GM21423 (cell line): ENCODE results near the gene PRAC2.
"Not testable (repeated sequence)": the region's sequence is repeated elsewhere in the genome, so short reads cannot be mapped to it uniquely, and the experiment has no call there.

Source experiments
- ATAC-seq: cut with Tn5 transposase; IDR thresholded peaks from one replicate; pipeline ENCODE4 v1.9.1; 2021; ENCODE audit warnings: mild to moderate bottlenecking, moderate library complexity; ENCODE audit not compliant: unreplicated experiment

The PRAC2 gene

GRCh38 chr17:48722915-48723422 is at the start of gene PRAC2:
Gene PRAC2 (plus strand): TSS chr17:48723185. CDS start chr17:48724411, 1,226 bp downstream.
- no peak for ATAC-seq

- no peak for ATAC-seq
Observed at GRCh38 chr17:48676963-48677558, 45.9 kb upstream of the PRAC2 start.

GRCh38 chr17:48678141-48678971 is 44.6 kb upstream of the PRAC2 start:
- ATAC-seq: no peak

- no peak for ATAC-seq
Observed at GRCh38 chr17:48679385-48680096, 43.4 kb upstream of the PRAC2 start.

GRCh38 chr17:48681609-48682008 is 41.4 kb upstream of the PRAC2 start:
- ATAC-seq: no peak

GRCh38 chr17:48690655-48691054 is 32.3 kb upstream of the PRAC2 start:
- no peak for ATAC-seq

GRCh38 chr17:48692049-48692448 is 30.9 kb upstream of the PRAC2 start:
- ATAC-seq: no peak

GRCh38 chr17:48693178-48693577 is 29.8 kb upstream of the PRAC2 start:
- no peak for ATAC-seq

GRCh38 chr17:48701864-48702532 is 21.0 kb upstream of the PRAC2 start:
- no peak for ATAC-seq

- no peak for ATAC-seq
Observed at GRCh38 chr17:48704361-48705248, 18.4 kb upstream of the PRAC2 start.

GRCh38 chr17:48711128-48711527 is 11.9 kb upstream of the PRAC2 start:
- no peak for ATAC-seq

GRCh38 chr17:48715496-48716399 is 7.2 kb upstream of the PRAC2 start:
- ATAC-seq: no peak

- not testable (repeated sequence) for ATAC-seq
Observed at GRCh38 chr17:48716549-48716948, 6.4 kb upstream of the PRAC2 start.

GRCh38 chr17:48717367-48718226 is 5.4 kb upstream of the PRAC2 start:
- no peak for ATAC-seq

GRCh38 chr17:48718227-48718760 is 4.7 kb upstream of the PRAC2 start:
- ATAC-seq: no peak

GRCh38 chr17:48718761-48719641 is 4.0 kb upstream of the PRAC2 start:
- no peak for ATAC-seq
